Tibial artery (tissue), 4 donors: ENCODE data around the gene HPSE2.

ENCODE experiments used
- DNase-seq, 2 donors: peaks; one replicate each; pipeline ENCODE4 v3.0.0-alpha.2; 2019
- H3K27ac ChIP-seq, 2 donors: fragments of 200-600 bp; sonication (generic) in 1 of 2; 1 replicate in 1 of 2; 2 replicates in 1 of 2; pipeline ENCODE4 v1.5.1; 2018 to 2019; ENCODE audit warnings: mild to moderate bottlenecking in 1 of 2
- H3K27me3 ChIP-seq, 2 donors: fragments of 200-600 bp; sonication (generic) in 1 of 2; one replicate each; pipeline versions ENCODE4 v1.5.1 to v1.6.0; 2016 to 2019
- H3K36me3 ChIP-seq, 3 donors: fragments of 200-600 bp; sonication (generic) in 2 of 3; one replicate each; pipeline ENCODE4 v1.5.1; 2016 to 2019; ENCODE audit warnings: mild to moderate bottlenecking in 2 of 3
- H3K4me1 ChIP-seq, 4 donors: fragments of 200-600 bp; sonication (generic) in 2 of 4; 1 replicate in 3 of 4; 2 replicates in 1 of 4; pipeline ENCODE4 v1.5.1; 2016 to 2019
- H3K4me3 ChIP-seq, 2 donors: fragments of 200-600 bp; sonication (generic) in 1 of 2; 1 replicate in 1 of 2; 2 replicates in 1 of 2; pipeline ENCODE4 v1.5.1; 2018 to 2019; ENCODE audit warnings: mild to moderate bottlenecking in 2 of 2
- H3K9me3 ChIP-seq, 3 donors: fragments of 200-600 bp; sonication (generic) in 1 of 3; one replicate each; pipeline ENCODE4 v1.5.1; 2016 to 2019
- intact Hi-C: fragments of 100-400 bp; cut with DNase I; formaldehyde crosslinking; loops from one replicate; pipeline ENCODE4 v1.15.0; 2023; ENCODE audit warnings: low total_unique reads
- TF ChIP-seq, protein P1 (sequence below), 2 experiments: fragments of 200-600 bp in 1 of 2; fragments of 450-650 bp in 1 of 2; IDR thresholded peaks; one replicate each; pipeline ENCODE4 v1.5.1; 2017 to 2019; ENCODE audit warnings: antibody characterized with exemption in 2 of 2, mild to moderate bottlenecking in 1 of 2, moderate library complexity in 1 of 2

Gene HPSE2

DNA sequence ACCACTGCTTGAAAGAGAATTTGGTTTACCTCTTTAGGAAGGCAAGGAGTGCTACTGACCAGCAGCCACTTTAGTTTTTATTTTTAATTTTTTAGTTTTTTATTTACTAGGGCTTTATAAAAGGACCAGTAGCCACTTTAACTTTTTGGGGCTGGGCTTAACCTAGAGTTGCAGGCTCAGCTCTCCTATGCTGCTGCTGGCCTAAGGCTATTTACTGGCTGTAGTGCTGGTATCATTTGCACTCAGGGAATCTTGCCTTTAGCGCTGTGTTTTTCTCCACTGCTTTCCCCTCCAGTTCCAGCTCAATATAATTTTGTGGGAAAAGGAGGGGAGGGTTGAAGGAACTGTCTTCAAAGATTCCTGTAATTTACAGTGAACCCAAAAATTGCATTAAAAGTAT lies 802.3 kb downstream of the HPSE2 start:
- Histone ChIP-seq H3K4me1 (no peaks in the 10 kb centered on the region), H3K36me3 (peaks cover 69 to 95% (median 86%) of the 10 kb centered on the region in 3 donors), H3K4me3 (no peak overlapping the region), H3K27ac (no peak overlapping the region), H3K27me3 (no peaks in the 10 kb centered on the region), H3K9me3 (no peaks in the 10 kb centered on the region)
- no peak for DNase-seq
- intact Hi-C loops = no loop called here
- TF ChIP-seq, protein P1, sequence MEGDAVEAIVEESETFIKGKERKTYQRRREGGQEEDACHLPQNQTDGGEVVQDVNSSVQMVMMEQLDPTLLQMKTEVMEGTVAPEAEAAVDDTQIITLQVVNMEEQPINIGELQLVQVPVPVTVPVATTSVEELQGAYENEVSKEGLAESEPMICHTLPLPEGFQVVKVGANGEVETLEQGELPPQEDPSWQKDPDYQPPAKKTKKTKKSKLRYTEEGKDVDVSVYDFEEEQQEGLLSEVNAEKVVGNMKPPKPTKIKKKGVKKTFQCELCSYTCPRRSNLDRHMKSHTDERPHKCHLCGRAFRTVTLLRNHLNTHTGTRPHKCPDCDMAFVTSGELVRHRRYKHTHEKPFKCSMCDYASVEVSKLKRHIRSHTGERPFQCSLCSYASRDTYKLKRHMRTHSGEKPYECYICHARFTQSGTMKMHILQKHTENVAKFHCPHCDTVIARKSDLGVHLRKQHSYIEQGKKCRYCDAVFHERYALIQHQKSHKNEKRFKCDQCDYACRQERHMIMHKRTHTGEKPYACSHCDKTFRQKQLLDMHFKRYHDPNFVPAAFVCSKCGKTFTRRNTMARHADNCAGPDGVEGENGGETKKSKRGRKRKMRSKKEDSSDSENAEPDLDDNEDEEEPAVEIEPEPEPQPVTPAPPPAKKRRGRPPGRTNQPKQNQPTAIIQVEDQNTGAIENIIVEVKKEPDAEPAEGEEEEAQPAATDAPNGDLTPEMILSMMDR (IDR thresholded peaks at IDR 0.05) = no peak

DNA sequence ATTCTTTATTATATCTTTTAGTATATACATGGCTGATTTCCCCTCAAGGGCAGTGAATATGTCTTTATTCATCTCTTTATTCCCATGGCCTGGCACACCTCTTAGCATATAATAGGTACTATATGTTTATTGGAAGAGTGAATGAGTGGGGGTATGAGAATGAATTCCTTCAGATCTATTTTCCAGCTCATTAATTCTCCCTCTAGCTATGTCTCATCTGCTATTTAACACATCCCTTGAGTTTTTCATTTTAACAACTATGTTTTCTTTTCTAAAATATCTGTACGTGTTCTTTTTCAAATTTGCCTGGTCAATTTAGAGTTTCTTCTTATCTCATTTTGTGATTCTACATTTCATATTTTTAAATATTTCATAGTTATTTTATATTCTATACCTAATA lies 803.3 kb downstream of the HPSE2 start:
- TF ChIP-seq, protein P1 (IDR thresholded peaks at IDR 0.05) = no peak
- no peaks in the 10 kb centered on the region for H3K4me1 ChIP-seq
- intact Hi-C loops = no loop called here
- no peak overlapping the region for H3K27ac ChIP-seq
- no peak for DNase-seq
- H3K27me3 ChIP-seq = no peaks in the 10 kb centered on the region
- H3K4me3 ChIP-seq = no peak overlapping the region
- H3K9me3 ChIP-seq = no peaks in the 10 kb centered on the region
- peaks cover 70 to 95% (median 87%) of the 10 kb centered on the region in 3 donors for H3K36me3 ChIP-seq

DNA sequence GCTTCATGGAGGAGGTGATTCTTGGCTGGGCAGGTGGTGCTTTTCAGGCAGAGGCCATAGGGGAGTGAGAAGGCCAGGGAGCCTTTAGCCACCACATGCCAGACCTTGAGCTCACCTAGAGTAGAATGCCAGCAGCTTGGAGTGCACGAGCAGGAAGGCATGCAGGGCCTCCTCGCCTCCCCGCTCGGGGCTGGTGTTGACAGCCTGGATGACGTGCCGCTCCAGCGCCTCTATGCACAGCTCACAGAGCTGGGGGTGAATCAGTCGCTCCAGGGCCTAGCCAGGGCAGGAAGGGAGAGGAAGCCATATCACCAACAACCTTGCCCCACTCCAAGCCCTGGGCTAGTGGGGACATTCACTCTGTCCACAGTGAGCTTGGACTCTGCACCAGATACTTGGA lies 804.6 kb downstream of the HPSE2 start:
- Histone ChIP-seq H3K4me3 (no peak overlapping the region), H3K27ac (no peak overlapping the region), H3K9me3 (no peaks in the 10 kb centered on the region), H3K27me3 (no peaks in the 10 kb centered on the region), H3K4me1 (no peaks in the 10 kb centered on the region), H3K36me3 (peaks cover 77 to 95% (median 90%) of the 10 kb centered on the region in 3 donors)
- intact Hi-C loops = no loop called here
- no peak for DNase-seq
- TF ChIP-seq, protein P1 (IDR thresholded peaks at IDR 0.05) = no peak

DNA sequence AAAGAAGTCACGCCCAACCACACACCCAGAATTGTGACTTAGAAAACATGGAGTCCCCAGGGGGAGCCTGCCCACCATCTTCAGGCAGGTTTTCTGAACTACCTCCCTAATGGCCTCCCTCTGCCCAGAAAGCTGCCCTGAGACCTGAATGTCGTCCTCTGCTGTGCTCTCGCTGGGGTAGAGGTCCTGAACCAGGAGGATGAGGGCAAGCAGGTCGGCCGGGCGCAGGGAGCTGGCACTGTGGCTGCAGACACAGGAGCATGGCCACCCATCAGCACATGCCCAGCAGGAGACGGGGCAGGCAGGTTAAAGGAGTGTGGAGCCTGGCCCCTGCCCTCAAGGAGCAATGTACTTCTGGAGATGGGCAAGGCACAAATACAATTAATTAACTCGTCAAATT lies 805.2 kb downstream of the HPSE2 start:
- Histone ChIP-seq H3K4me1 (no peaks in the 10 kb centered on the region), H3K4me3 (no peak overlapping the region), H3K36me3 (peaks cover 74 to 97% (median 87%) of the 10 kb centered on the region in 3 donors), H3K9me3 (no peaks in the 10 kb centered on the region), H3K27ac (no peak overlapping the region), H3K27me3 (no peaks in the 10 kb centered on the region)
- intact Hi-C loops = no loop called here
- no peak for DNase-seq
- TF ChIP-seq, protein P1 (IDR thresholded peaks at IDR 0.05) = no peak

DNA sequence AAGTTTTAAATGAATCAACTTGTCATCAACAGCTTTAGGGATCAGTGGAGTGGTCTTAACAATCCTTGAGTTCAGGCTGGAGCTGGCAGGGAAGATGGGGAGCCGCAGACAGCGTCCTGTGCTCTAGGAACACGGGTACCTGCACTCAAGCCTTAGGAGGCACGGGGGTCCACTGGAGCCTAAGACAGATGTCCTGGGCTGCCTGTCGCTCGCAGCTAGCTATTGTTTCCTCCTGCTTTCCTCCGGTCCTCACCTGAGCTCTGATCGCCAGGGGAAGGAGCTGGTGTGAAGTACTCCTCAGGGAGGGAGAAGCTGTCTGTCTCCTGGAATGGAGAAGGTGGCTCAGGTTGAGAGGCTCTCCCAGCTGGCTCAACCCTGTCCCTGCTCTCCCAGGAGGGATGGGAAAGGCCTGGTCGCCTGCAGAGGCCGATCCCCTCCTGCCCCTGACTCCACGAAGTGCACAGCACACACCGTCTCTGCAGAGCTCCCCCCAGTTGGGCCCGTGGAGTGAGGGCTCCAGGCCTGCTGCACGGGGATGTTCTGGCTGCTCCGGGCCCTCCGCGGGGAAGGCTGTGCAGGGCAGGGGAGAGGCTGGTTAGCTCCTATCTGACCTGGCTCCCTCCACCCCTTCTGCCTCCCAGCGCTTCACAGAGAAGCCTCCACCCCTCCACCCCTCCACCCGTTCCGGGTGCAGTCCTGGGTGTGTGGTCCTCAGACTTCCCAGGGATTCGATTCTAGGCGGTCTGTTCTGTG lies 806.2 kb downstream of the HPSE2 start:
- H3K9me3 ChIP-seq = no peaks in the 10 kb centered on the region
- intact Hi-C loops = no loop called here

More for the DNA sequence above, 806.2 kb downstream of the HPSE2 start:
- Histone ChIP-seq H3K4me3 (no peak overlapping the region), H3K4me1 (no peaks in the 10 kb centered on the region), H3K36me3 (peaks cover 64 to 97% (median 83%) of the 10 kb centered on the region in 3 donors), H3K27me3 (no peaks in the 10 kb centered on the region), H3K27ac (no peak overlapping the region)
- no peak for DNase-seq
- TF ChIP-seq, protein P1 (IDR thresholded peaks at IDR 0.05) = no peak
